Posterior cingulate gyrus (tissue), 11 donors: ENCODE measurements around the gene IL18R1.

Source experiments
- DNase-seq, 10 donors: peaks; one replicate each; pipeline versions ENCODE4 v3.0.0 to v3.0.0-alpha.2; 2020 to 2021; ENCODE audit warnings: mixed read lengths in 3 of 10
- intact Hi-C: fragments of 100-400 bp; cut with DNase I; formaldehyde crosslinking; loops from one replicate; pipeline ENCODE4 v1.15.1; 2023

The IL18R1 gene

DNA sequence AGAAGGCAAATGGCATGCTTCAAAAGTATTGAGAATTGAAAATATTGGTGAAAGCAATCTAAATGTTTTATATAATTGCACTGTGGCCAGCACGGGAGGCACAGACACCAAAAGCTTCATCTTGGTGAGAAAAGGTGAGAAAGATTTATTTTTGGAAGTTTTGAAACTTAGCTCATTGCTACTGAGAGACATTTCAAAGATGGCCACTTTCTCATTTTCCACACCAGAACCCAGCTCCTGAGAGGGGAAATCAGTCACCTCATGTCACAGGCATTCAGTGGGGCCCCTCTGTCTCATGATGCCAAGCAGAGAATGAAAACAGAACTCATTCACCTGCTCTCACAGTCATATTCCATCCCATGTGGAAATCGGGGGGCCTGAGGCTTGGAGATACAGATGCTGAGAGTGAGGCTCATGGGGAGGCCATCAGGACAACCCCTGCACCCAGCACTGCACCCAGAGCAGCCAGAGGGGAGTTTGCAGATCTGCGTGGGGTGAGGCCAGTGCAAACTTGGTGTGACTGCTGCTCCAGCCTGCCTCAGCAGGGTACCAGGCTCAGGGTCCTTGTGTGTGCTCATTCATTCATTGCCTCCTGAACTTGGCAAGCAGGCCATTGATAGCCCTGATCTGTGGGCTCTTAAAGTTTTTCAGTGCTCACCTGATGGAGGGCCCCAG is 31.4 kb downstream of the IL18R1 start:
- no peak for DNase-seq
- intact Hi-C loops = no loop called here

DNA sequence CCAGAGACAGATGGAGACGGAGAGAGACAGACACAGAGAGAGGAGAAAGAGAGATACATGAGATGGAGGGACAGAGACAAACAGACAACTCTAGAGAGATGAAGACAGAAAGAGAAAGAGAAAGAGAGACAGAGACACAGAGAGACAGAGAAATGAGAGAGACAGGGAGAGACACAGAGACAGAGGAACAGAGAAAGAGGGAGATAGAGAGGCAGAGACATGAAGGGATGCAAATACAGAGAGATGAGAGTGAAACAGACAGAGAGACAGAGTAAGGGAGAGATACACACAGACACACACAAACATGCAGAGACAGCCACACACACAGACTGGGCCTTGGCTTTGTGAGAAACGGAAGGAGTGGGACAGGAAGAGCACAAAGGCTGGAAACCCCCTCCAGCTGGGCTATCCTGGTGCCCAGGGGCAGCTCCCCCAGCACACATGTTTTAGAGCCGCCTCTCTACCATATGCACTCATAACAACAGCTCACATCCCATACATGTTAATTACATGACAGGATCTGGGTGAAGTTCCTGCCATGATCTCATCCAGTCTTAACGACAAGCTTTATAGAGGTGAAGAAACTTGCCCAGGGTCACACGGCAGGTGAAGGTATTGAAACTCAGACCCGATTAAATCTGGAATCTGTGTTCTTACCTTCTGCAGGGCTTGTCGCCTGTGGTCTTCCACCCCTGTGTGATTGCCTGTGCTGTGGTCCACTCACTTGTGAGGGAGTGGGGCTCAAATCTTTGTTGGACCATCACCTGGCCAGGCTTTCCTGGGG is 32.4 kb downstream of the IL18R1 start:
- intact Hi-C loops = no loop called here
- no peak for DNase-seq

DNA sequence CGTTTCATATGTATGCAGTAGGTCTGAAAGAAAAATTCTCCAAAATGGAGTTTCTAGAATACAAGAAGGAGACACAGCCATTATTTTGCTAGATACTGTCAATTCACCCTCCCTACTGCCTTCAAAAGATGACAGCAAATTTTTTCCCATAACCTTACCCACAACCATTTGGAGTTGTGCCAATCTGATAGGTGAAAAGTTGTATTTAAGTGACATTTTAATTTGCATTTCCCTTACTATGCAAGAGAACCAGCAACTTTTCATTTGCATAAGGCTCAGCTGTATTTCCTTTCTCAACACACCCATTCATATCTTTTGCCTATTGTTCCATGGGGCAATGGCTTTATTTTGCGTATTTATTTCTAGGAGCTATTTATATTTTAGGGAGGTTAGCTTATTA is 36.0 kb downstream of the IL18R1 start:
- DNase-seq = no peak

DNA sequence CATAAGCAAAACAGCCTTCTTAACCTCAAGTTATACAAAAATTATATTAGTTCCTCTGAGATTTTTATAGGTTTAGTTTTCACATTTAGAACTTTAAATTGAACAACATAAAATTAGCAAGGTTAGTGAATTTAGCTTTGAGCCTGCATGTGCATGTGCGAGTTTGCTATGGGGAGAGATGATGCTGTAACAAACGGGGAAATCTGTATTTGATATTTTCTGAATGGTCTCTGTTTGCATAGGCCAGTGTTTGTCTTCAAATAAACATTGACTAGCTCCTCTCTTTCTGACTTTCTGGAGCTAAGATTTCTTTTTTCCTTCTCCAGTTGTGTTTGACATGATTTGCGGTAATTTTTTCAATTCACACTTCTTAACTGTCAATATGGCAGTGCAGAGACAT is 36.5 kb downstream of the IL18R1 start:
- intact Hi-C loops = no loop called here
- no peak for DNase-seq

More for the DNA sequence above, 36.0 kb downstream of the IL18R1 start:
- intact Hi-C loops = no loop called here

DNA sequence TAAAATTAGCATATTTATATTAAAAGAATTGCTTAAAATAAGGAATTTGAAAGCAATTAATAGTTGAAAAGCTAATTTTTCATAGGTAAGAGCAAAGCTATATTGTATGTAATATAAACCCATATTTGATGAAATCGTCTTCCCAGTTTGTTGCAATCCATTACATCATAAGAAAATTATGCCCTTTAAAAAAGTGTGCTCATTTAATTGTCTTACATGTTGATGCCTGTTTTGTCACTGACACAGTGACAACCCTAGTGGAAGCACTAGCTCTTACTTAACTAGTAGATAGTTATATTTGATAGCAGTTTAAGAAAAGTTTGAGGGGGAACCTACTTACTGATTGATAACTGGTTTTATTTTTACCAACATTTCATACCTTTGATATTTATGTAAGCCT is 37.3 kb downstream of the IL18R1 start:
- intact Hi-C loops = no loop called here

DNA sequence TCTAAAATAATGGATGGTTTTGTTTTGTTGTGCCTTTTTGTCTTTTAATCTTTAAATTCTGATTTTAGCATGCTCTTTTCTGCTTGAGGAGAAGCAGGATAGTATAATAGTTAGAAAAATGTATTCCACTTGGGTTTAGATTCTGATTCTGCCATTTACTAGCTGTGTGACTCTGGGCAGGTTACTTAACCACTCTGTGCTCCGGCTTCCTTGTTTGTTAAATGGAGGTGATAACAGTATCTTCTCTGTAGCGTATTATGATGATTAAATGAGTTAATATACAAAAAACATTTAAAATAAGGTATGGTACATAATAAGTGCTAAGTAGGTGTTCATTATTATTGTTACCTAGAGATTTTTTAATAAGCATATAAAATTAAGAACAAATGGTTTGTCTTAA is 40.4 kb downstream of the IL18R1 start:
- DNase-seq = no peak
- intact Hi-C loops = no loop called here

More for the DNA sequence above, 37.3 kb downstream of the IL18R1 start:
- no peak for DNase-seq

DNA sequence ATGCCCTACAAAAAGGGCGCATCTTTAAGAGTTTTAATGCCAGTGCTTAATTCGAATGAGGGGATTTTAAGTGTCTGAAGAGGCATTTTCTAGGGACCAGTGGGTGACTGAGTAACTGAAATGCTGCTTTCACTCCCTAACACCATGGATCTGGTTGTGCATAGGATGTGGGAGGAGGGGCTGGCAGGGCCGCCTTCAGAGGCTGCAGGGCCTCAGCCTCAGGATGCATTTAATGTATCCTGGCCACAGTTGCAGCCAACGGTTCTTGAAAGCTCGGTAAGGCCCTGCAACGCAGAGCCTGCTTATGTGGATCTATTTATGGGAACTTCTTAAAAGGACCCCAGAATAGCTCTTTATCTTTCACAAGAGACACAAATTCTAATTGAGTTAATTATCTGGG is 41.6 kb downstream of the IL18R1 start:
- DNase-seq = no peak
- intact Hi-C loops = no loop called here

DNA sequence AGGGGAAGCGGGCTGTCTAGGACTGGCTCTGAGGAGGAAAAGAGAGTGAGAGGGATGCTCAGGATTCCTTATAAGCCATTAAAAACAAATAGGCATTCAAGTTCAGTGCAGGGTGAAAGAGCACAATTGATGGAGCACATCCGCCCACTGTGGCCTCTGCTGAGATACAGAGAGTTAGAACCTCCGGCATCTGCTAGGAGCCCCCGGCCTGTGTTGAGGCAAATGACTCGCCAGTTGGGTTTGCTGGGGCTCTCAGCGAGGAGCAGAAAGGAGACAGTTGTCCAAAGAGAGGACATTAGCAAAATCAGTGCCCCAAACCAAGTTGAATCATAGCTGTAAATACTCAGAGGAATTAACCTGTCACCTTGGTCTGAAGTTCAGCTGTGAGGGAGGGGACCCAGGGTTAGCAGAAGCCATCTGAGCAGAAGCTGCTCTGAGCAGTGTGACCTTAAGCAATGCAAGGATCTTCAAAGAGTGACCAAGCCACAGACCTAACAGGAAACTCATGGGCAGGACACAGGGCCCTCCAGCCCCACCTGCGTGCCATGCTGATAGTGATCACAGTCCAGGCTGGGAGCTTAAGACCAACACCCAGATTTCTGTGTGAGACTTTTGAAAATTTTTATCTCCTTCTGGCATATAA is 44.0 kb downstream of the IL18R1 start:
- intact Hi-C loops = no loop called here
- no peak for DNase-seq

DNA sequence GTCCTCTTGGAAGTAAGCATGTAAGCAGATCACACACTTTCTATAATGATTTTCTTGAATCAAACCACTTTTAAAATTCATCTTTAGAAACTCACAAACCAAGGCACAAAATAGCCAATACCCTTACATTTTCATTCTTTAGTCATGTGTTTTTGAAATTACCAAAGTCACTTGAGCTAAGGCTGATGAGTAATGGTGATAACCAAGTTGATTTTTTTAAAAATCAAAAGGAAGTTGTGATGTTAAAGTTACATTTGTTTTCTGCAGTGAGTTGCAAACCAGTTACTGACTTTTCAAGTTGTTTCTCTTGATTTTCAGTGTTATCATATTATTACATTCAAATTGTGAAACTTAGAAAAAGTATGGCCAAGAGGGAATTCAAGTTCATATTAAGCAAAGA is 45.9 kb downstream of the IL18R1 start:
- intact Hi-C loops = no loop called here
- DNase-seq = no peak

DNA sequence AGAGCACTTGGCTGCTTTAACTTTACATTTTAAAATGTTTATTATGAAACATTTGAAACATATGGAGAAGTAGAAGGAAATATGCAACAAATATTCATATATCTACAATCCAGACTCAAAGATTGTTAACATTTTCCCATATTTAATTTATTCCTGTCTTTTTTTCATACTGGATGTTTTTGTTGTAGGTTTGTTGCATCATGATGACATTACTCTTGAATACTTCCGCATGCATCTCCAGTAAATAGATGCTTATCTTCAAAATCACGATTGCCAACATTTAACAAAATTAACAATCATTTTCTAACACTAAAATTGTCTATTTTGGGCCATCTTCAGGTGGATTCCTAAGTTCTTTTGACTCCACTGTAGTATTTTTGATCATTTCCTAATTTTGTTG is 46.3 kb downstream of the IL18R1 start:
- intact Hi-C loops = no loop called here
- no peak for DNase-seq

DNA sequence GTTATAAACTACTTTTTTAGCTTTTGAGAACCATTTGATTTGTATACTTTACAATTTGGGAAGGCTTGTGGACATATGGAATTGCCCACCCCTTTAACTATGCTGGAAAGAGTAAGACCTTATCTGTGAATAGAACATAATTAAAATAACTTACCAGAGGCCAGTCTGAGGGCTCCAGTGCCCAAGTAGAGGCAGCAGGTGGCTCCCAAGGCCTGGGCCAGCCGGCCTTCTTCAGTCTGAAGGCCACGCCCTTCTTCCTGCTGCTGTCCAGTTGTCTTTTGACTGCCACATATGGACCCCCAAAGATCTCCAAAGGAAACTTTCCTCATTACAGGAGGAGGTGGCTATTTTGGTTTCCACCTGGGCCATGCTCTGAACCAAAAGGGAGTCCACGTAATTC is 55.4 kb downstream of the IL18R1 start:
- DNase-seq = no peak
- intact Hi-C loops = no loop called here

DNA sequence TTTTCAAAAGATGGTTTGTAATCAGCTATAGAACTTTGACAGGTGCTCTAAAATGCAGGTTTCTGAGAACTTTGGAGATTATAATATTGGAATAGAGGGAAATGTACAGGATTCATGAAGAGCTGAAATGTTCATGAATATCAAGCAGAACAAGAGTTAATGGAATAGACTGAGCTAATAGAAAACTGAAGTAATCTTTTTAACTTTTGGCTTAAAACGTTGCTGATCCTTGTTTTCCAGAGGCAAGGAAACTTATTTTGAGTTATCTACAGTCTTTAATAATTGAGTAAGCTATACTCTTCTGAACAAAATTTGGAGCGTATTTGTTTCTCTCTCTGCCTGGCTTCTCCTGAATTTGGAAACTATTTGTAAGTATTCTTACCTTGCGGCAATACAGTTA is 56.6 kb downstream of the IL18R1 start:
- intact Hi-C loops = no loop called here
- DNase-seq = no peak

DNA sequence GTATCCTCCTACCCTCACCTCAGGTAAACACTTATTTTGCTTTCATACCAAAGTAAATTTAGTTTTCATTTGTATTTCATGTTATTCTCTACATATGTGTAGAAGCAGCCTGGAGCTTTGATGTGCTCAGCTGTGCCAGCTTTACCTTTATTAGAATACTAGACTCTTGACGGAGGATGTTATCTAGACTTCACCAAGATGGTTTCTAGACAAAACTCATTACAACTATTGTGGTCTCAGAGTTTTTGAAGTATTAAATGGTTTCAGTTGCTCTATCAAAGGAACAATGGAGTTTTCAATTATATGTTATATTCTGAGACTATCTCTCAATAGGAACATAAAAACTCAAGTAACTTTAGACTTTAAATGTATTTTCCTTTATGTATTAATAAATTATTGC is 62.4 kb downstream of the IL18R1 start:
- no peak for DNase-seq

DNA sequence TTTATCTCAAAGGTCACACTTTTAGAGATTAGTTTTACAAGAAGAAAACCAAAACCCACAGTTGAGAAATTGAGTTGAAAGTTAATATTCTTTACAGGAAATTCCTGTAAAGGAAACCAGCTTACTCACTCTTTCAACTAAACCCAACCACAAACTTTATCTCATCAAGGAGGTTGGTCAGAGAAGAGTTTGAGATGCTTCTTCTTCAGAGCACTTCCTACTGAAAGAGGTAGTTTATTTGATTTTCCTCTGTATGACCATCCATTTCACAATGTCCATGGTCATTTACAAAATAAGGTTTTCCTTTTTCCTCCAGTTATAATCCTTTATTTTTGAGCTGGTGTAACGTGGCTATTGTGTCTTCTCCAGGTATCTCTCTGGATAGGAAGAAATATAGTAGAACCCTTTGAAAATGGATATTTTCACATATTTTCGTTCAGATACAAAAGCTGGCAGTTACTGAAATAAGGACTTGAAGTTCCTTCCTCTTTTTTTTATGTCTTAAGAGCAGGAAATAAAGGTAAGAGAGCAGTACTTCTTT is 62.9 kb downstream of the IL18R1 start:
- intact Hi-C loops = no loop called here
- no peak for DNase-seq

More for the DNA sequence above, 62.4 kb downstream of the IL18R1 start:
- intact Hi-C loops = no loop called here

DNA sequence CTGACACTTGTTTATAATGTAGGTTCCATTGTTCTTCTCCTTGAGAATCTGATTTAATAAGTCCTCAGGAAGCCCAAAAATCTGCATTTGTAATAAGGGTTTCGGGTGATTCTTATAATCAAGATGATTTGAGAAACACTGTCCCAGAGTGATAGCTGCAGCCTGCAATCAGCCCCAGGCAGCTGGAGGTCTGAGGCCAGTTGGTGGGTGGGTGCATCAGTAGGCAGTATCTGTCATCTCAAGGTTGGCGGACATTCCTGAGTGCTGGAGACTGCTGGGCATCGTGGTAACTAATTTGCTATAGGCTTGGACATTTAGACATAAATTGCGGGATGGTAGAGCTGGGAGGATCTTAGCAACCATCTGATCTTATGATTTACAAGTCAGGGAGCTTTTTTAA is 64.7 kb downstream of the IL18R1 start:
- intact Hi-C loops = no loop called here
- DNase-seq = no peak

DNA sequence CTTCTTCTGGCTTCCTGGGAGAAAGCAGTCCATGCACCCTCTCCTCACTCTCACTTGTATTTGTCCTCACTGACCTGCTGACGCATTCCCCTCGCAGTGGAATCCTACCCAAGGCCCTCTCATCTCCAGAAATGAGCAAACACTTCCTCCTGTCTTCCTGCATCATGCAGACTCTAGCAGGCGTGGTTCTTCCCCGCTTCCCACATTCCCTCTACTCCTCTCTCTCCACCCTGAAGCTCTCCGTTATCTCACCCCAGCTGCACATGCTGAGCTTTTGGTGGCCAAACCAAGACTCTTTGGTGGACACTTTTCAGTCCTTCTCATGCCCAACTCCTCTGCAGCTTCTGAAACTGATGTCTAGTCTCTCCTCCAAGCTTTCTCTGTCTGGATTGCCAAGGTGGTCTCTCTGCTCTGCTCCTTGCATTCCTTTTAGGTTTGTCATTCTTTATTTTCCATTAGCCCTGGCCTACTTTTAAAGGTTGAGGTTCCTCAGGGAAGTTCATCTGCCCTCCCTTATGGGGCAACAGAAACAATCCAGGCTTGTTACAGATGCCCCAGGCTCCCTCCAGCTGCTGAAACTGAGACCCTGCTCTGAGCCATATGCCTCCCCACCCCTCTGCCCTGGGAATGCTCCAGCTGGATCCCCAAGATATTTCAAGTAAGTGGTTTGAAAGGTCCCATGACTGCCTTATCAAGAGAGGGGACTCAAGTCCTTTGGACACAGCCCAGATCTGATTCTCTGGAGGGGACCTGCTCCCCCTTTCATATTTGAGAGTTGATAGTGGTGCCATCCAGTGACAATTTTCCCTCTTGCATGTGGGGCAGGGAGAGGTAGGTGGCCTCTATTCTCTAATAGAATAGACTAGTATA is 66.5 kb downstream of the IL18R1 start:
- DNase-seq = no peak
- intact Hi-C loops = no loop called here

DNA sequence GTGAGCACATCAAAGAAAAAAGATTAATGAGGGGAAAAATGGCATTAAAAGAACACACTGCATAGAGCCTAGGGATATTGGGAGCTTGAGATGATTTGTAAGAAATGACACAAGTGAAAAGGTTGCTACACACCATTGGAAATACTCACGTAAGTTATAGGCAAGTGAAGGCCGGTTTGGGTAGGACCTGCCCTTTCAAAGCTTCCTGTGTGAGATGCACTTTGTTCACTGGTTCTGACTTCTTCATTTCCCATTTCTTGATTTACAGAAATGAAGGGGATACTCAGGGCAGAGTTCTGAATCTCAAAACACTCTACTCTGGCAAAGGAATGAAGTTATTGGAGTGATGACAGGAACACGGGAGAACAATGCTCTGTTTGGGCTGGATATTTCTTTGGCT is 67.3 kb downstream of the IL18R1 start, which contains the start of gene IL18RAP:
Gene IL18RAP, plus strand, starts transcription at position 251 of the 400 bp plus-strand sequence. Its CDS starts 118 bp downstream, at position 369.
- DNase-seq = no peak
- intact Hi-C loops = no loop called here

DNA sequence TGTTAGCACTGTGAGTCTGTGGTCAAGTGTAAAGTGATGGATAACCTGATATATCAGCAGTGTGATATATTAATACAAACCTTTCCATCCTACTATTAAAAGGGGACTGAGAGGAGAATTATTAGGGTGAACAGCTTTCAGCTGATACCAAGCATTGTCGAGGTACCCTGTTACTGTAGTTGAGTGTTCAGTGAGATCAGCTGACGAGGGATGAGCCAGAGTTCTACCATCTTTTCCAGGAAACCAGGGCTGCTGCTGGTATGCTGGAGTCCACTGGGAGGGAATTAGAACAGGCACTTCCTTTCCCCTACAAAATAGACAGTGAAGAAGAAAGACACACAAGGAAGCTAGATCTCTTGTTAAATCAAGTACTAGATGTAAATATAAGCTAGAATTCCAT is 67.8 kb downstream of the IL18R1 start:
- DNase-seq = no peak
- intact Hi-C loops = no loop called here

DNA sequence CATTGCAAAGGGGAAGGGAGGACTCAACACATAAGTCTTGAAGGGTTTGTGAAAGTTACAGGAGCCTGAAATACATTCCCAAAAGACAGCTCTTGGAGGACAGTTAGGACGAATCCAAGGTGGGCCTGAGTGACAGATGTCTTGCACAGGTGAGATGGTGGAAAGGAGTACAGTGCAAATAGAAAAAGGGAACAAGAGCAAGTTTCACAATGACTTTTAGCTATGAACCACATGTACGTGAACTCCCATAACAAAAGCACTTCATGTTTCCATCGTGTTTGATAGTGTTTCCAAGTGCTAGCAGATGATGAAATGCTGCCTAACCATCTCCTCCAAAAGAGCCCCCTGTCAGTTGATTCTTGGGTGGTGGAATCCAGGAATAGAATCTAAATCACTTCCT is 69.2 kb downstream of the IL18R1 start:
- intact Hi-C loops = no loop called here
- no peak for DNase-seq

DNA sequence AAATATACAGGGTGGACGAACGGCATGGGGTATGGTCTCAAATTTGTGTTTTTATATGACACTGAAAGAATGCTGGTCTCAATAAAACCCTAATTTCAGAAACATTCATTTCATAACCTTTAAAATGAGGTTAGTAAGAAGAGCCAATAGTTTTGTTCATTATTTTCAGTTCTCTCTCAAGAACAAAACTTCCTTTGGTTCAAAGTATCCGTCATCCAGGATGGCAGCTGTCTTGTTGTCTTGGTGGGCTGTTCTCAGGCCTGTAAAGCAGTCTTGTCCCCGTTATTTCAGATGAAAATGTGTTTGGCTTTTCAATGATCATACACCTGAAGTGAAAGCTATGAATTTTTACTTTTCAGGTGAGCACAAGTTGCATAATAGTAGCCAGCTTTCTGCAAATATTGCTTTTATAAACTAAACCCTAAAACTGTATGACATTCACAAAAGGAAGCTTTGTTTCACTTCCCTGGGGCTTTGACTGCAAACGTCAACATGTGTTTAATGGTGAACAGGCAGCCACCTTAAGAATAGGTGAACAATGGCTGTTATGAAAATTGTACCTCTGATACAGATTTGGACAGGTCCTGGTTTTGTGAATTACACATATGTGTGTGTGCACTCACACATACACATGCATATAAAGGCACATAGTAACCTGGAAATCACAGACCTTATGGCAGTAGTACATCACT is 70.0 kb downstream of the IL18R1 start:
- intact Hi-C loops = no loop called here

More for the DNA sequence above, 70.0 kb downstream of the IL18R1 start:
- no peak for DNase-seq
